Measurements from ENCODE around the gene FA2H. TPM values are rescaled to one million over a fixed set of nuclear protein-coding genes. Genes with fewer than 3 reads are reported as not detected.

FA2H gene
- total and polyA plus RNA-seq, 2 of the 13 experiments (the other 11 are each of a cell fraction or from before 2014, with no cell fraction given): 0.20 TPM; not detected in 1

DNA sequence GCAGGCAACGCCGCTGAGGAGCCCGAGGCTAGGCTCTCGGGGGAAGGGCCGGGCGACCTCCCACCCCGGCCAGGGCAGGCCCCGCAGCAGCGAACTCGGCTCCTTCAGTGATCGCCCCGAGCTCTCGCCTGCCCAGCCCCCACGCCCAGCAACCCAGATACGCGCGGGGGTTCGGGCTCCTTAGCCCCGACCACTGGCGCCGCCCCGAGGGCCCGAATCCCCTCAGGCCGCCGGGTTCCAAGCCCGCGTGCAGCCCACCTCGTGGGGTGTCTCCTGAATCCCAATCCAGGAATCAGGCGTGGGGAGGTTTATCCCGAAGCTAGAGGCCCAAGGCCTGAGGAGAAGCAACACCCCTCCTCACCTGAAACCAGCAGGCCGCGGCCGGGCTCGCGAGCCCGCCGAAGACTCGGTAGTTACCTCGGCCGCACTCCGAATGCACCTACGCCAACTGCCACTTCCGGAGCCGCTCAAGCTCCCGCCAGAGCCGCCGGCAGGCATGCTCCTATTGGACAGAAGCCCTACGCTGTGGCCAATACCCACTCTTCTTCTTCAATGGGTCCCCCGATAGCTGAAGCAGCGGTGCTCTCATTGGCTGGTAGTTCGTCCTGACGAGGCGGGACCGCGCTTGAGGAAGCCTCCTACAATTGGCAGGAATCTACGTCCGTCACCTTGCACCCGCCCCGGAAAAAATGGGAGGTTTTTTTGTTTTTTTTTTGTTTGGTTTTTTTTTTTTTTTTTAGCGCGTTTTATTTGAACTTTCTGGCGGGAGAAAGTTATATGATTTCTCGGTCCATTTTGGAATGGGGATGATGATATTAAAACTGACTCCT lies 108.0 kb downstream of the FA2H start, which contains the start of gene RFWD3 (continued):
- TF ChIP-seq UBTF (CRISPR knock-in tag; IDR thresholded peaks at IDR 0.05): peak; percentile 85
- TF ChIP-seq SRF (IDR thresholded peaks at IDR 0.05; ENCODE audit: low read depth, low read length): no peak
- TF ChIP-seq ZBTB34 (CRISPR knock-in tag; IDR thresholded peaks at IDR 0.05): no peak; the same call in 1 of the 2 replicates
- no peak for TF ChIP-seq ZNF3 (CRISPR knock-in tag; IDR thresholded peaks at IDR 0.05)
- TF ChIP-seq RXRA (CRISPR knock-in tag; IDR thresholded peaks at IDR 0.05): peak; percentile 85
- TF ChIP-seq, protein P1, sequence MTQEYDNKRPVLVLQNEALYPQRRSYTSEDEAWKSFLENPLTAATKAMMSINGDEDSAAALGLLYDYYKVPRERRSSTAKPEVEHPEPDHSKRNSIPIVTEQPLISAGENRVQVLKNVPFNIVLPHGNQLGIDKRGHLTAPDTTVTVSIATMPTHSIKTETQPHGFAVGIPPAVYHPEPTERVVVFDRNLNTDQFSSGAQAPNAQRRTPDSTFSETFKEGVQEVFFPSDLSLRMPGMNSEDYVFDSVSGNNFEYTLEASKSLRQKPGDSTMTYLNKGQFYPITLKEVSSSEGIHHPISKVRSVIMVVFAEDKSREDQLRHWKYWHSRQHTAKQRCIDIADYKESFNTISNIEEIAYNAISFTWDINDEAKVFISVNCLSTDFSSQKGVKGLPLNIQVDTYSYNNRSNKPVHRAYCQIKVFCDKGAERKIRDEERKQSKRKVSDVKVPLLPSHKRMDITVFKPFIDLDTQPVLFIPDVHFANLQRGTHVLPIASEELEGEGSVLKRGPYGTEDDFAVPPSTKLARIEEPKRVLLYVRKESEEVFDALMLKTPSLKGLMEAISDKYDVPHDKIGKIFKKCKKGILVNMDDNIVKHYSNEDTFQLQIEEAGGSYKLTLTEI (CRISPR knock-in tag; conservative IDR thresholded peaks at IDR 0.05): no peak
- peak; percentile 56 for TF ChIP-seq HCFC1 (IDR thresholded peaks at IDR 0.05; ENCODE audit: low read depth, low read length)
- peak; percentile 90 for TF ChIP-seq ASH2L (IDR thresholded peaks at IDR 0.05; ENCODE audit: insufficient read length, low read depth, low read length)
- peak; percentile 67; the same call in 1 of the 3 replicates for TF ChIP-seq MXI1 (IDR thresholded peaks at IDR 0.05; ENCODE audit: borderline replicate concordance, low read depth, low read length)
- peak; percentile 81; the same call in 1 of the 2 replicates for TF ChIP-seq SMAD3 (CRISPR knock-in tag; IDR thresholded peaks at IDR 0.05)
- TF ChIP-seq ARID5B (CRISPR knock-in tag; IDR thresholded peaks at IDR 0.05): peak; percentile 59
- peak; percentile 92; the same call in 1 of the 2 replicates for TF ChIP-seq ZNF276 (CRISPR knock-in tag; IDR thresholded peaks at IDR 0.05; ENCODE audit: low read depth)
- peak; percentile 77; the same call in 1 of the 2 replicates for TF ChIP-seq ZNF75D (CRISPR knock-in tag; IDR thresholded peaks at IDR 0.05; ENCODE audit: borderline replicate concordance)
- 0 out of 2 replicates have a peak, but pooled peaks have one; percentile 74 for TF ChIP-seq CBX5 (CRISPR knock-in tag; IDR thresholded peaks at IDR 0.05; ENCODE audit: borderline replicate concordance)
- peak; percentile 98 for TF ChIP-seq PHF8 (CRISPR knock-in tag; IDR thresholded peaks at IDR 0.05)
- TF ChIP-seq JUNB (CRISPR knock-in tag; IDR thresholded peaks at IDR 0.05; ENCODE audit: borderline replicate concordance): no peak; the same call in 1 of the 2 replicates
- TF ChIP-seq SMARCC2 (IDR thresholded peaks at IDR 0.05): no peak
